ENCODE results near the gene CCR5AS.

Gene CCR5AS

GRCh38 chr3:46381625-46382024 is 25.2 kb downstream of the CCR5AS start:
- Histone ChIP-seq H3K4me1 (replicated peaks) (peaks cover 7% of the 10 kb centered on the region), H3K27me3 (replicated peaks; ENCODE audit: insufficient read depth) (no peaks in the 10 kb centered on the region), H3K4me3 (no peak overlapping the region), H3K9me3 (no peaks in the 10 kb centered on the region), H3K27ac (no peak overlapping the region), H3K36me3 (no peaks in the 10 kb centered on the region)
- intact Hi-C loops (cut with DNase I), result no loop called here
- TF ChIP-seq POLR2AphosphoS5 (IDR thresholded peaks at IDR 0.05) (no peak), CTCF (IDR thresholded peaks at IDR 0.05) (no peak), POLR2A (IDR thresholded peaks at IDR 0.05) (no peak)
- 20% methylated on average over 3 of the region's 3 CpGs for WGBS
- no peak for DNase-seq (ENCODE audit: low spot score)

GRCh38 chr3:46380471-46381221 is 26.2 kb downstream of the CCR5AS start:
- Histone ChIP-seq H3K9me3 (no peaks in the 10 kb centered on the region), H3K4me1 (replicated peaks) (peaks cover 7% of the 10 kb centered on the region), H3K4me3 (no peak overlapping the region), H3K27ac (peak overlapping the region; percentile 23 to 57), H3K27me3 (replicated peaks; ENCODE audit: insufficient read depth) (no peaks in the 10 kb centered on the region), H3K36me3 (no peaks in the 10 kb centered on the region)
- intact Hi-C loops (cut with DNase I), result no loop called here
- DNase-seq (ENCODE audit: low spot score), result peak; percentile 59
- TF ChIP-seq POLR2AphosphoS5 (IDR thresholded peaks at IDR 0.05) (peak; percentile 82), POLR2A (IDR thresholded peaks at IDR 0.05) (no peak), CTCF (IDR thresholded peaks at IDR 0.05) (no peak)
- 42% methylated on average over 8 of the region's 8 CpGs for WGBS

GRCh38 chr3:46378426-46378942 is 28.4 kb downstream of the CCR5AS start:
- Histone ChIP-seq H3K4me3 (no peak overlapping the region), H3K4me1 (replicated peaks) (peaks cover 6% of the 10 kb centered on the region), H3K27me3 (replicated peaks; ENCODE audit: insufficient read depth) (no peaks in the 10 kb centered on the region), H3K27ac (no peak overlapping the region), H3K36me3 (no peaks in the 10 kb centered on the region), H3K9me3 (no peaks in the 10 kb centered on the region)
- TF ChIP-seq CTCF (IDR thresholded peaks at IDR 0.05) (peak in 3 of 4 experiments; percentile 22 to 59 (median 56)), POLR2A (IDR thresholded peaks at IDR 0.05) (no peak)
- 36% methylated on average over 8 of the region's 8 CpGs for WGBS
- intact Hi-C loops (cut with DNase I), result no loop called here
- peak; percentile 24 for DNase-seq (ENCODE audit: low spot score)

- Histone ChIP-seq H3K36me3 (no peaks in the 10 kb centered on the region), H3K4me3 (no peak overlapping the region), H3K27ac (no peak overlapping the region), H3K27me3 (replicated peaks; ENCODE audit: insufficient read depth) (no peaks in the 10 kb centered on the region), H3K4me1 (replicated peaks) (no peaks in the 10 kb centered on the region), H3K9me3 (no peaks in the 10 kb centered on the region)
- DNase-seq (ENCODE audit: low spot score), result no peak
- TF ChIP-seq CTCF (IDR thresholded peaks at IDR 0.05) (no peak), POLR2A (IDR thresholded peaks at IDR 0.05) (no peak), POLR2AphosphoS5 (IDR thresholded peaks at IDR 0.05) (no peak)
- 47% methylated on average over 2 of the region's 2 CpGs for WGBS
- intact Hi-C loops (cut with DNase I), result no loop called here
These were observed 31.1 kb downstream of the CCR5AS start for GRCh38 chr3:46375814-46376213.

- Histone ChIP-seq H3K36me3 (no peaks in the 10 kb centered on the region), H3K4me3 (no peak overlapping the region), H3K27me3 (replicated peaks; ENCODE audit: insufficient read depth) (no peaks in the 10 kb centered on the region), H3K4me1 (replicated peaks) (no peaks in the 10 kb centered on the region), H3K9me3 (no peaks in the 10 kb centered on the region), H3K27ac (no peak overlapping the region)
- WGBS, result 92% methylated on average over 2 of the region's 2 CpGs
- TF ChIP-seq CTCF (IDR thresholded peaks at IDR 0.05), result no peak
- TF ChIP-seq POLR2A (IDR thresholded peaks at IDR 0.05), result no peak
- TF ChIP-seq POLR2AphosphoS5 (IDR thresholded peaks at IDR 0.05), result no peak
- intact Hi-C loops (cut with DNase I), result no loop called here
- DNase-seq (ENCODE audit: low spot score), result no peak
These were observed 31.6 kb downstream of the CCR5AS start for GRCh38 chr3:46375218-46375617.

Data from prostate gland (tissue), 2 donors.